ENCODE data around the gene OR3A1.
"Not testable (repeated sequence)": the region's sequence is repeated elsewhere in the genome, so short reads cannot be mapped to it uniquely, and the experiment has no call there.

OR3A1 gene

GRCh38 chr17:3298260-3298659, at the start of gene OR3A1:
Gene OR3A1, minus strand, starts transcription at chr17:3298360. Its CDS starts 5,778 bp downstream, at chr17:3292582.
- DNase-seq, result no peak

DNA sequence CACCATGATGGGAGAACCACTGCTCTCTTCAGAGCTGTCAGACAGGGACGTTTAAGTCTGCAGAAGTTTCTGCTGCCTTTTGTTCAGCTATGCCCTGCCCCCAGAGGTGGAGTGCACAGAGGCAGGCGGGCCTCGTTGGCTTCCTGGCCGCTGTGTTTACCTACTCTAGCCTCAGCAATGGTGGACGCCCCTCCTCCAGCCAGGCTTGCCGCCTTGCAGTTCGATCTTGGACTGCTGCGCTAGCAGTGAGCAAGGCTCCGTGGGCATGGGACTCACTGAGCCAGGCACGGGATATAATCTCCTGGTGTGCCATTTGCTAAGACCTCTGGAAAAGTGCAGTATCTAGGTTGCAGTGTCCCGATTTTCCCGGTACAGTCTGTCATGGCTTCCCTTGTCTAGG, 44.6 kb upstream of the OR3A1 start:
- DNase-seq, result not testable (repeated sequence)

DNA sequence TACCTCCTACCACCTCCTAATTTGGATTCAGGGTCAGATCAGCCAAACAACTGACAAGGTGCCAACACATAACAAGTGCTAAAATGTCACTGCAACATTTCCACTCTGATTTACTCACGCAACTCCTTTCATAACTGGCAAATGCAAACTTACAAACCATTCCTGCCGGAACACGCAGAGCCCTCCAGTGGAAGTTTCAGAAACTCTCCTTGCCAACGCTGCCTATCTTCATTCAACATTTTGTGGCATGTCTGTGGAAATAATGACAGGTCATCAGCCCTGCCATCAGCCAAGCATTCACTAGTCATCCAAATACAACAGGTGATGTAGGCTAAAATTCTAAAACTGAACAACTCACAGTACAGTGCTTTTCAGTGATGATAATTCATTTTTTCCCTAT, 37.7 kb upstream of the OR3A1 start:
- DNase-seq, result no peak

DNA sequence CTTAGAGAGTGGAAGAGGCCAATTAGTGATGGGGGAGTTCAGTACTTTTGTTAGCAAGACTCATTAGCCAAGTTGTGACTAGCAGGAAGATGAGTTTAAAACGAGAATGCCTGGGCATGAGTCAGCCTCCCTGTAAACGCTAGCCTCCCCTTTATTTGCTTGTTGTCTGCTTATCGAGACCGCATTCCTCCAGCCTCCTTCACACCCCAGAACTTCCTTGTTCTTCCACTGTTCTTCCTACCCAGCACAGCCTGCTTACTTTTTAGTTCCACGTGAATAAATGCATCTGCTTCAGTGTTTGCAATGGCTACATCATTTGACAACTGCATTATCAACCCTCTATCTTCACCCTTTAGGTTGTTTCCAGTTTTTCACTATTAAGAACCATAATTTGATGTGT, 20.2 kb upstream of the OR3A1 start:
- DNase-seq, result no peak

- DNase-seq, result no peak
These were observed 18.7 kb upstream of the OR3A1 start for GRCh38 chr17:3316836-3317235.

DNA sequence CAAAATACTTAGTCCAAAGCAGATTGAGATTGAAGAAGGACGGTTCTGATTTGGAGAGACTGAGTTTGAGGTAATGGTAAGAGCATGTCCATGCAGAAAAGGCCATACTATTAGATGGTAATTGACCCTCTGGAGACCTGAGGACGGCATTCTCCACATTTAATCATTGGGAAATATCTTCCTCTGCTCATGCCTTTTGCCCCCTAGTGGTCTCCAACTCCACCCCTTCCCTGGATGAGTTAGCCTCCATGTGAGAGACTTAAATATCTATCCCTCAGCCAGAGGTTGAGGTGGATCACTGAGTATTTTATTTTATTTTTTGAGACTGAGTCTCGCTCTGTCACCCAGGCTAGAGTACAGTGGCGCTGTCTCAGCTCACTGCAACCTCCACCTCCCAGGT, 10.4 kb upstream of the OR3A1 start:
- DNase-seq, result no peak

DNA sequence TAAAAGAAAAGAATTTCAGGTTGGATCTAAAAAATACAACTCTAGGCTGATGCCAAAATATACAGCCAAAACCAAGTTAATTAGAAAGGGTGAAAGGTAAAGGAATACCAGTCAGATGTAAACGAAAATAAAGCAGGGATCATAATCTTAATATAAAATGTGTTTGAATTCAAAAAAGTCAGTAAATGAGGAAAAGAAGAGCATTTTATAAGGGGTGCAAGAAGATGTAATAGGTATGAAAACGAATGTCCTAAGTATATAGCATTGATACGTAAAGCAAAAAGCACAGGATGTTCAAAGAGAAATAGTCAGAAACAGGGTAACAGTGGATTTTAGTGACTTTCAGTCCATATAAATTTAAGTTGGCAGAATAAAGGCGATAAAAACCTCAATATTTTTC, 2.5 kb downstream of the OR3A1 start:
- no peak for DNase-seq

DNA sequence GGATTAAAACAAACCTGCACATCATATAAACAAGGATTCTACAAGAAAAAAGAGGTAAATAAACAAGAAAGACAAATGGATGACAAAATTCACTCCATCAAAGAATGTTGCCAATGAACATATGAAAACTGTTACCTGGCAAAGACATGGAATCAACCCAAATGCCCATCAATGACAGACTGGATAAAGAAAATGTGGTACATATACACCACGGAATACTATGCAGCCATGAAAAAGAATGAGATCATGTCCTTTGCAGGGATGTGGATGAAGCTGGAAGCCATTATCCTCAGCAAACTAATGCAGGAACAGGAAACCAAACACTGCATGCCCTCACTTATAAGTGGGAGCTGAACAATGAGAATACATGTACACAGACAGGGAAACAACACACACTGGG, 4.6 kb downstream of the OR3A1 start:
- not testable (repeated sequence) for DNase-seq

- no peak for DNase-seq
These were observed 15.3 kb downstream of the OR3A1 start for GRCh38 chr17:3282901-3283300.

GRCh38 chr17:3276126-3276525, 22.0 kb downstream of the OR3A1 start:
- DNase-seq, result no peak

GRCh38 chr17:3271072-3271848, 26.9 kb downstream of the OR3A1 start:
- no peak for DNase-seq

DNA sequence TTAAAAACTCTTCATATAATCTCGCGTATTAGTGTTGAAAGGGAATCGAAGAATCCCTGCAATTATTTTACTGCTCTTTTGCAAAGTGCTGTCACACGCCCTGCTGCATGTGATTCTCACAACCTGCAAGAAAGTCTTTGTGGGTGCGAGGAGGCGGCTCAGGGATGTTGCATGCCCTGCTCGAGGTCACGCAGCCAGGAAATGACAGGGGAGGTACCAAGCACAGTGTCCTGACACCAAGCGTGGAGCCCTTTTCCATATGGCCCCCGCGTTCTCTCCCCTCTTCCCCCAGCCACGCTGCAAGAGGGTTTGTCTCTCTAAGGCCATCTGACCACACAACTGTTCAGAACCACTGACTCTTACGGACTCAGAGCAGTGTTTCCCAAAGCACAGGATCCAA, 37.6 kb downstream of the OR3A1 start:
- no peak for DNase-seq

- no peak for DNase-seq
These were observed 38.0 kb downstream of the OR3A1 start for GRCh38 chr17:3260163-3260562.

DNA sequence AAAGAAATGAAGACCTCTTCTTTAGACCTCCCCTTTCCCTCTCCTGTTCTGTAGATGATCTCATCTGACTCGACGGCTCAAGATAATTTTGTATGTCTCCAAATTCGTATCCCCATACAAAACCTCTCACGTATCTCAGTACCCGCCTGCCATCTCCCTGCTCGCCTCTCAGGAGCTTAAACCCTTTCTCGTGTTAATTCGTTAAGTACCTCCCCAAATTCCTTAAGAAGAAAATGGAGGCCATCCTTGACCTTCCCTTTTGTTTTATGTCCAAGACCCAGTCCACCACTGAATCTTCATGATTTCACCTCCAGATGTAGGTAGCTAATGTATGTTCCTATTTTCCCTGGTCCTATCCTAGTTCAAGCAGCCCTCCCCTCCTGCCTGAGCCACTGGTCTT, 41.6 kb downstream of the OR3A1 start:
- DNase-seq, result no peak

- not testable (repeated sequence) for DNase-seq
These were observed 49.1 kb downstream of the OR3A1 start for GRCh38 chr17:3249013-3249412.

DNA sequence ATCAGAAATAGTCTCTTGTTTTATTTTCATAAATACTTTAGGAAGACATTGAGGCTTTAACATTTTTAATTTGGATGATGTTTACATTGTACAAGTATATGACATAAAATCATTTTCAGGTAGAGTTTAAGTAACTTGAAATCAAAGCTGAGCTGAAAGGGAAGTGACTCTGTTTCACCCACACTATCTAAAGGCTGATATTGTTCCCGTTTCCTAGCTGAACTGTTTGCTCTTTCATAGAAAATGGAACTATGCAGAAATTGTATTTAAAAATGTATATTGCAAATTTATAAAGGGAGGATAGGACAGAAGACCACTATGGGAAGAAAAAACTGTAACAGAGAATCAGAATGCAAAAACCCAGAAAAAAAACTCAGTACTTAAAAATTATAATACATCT, 53.3 kb downstream of the OR3A1 start:
- DNase-seq, result not testable (repeated sequence)

- DNase-seq, result not testable (repeated sequence)
These were observed 57.1 kb downstream of the OR3A1 start for GRCh38 chr17:3241044-3241443.

All from NCI-H345 (cell line).